Transverse colon (tissue), 4 donors: Measurements from ENCODE around the gene TCTN2.

Experiments used
- POLR2AphosphoS5 ChIP-seq, 3 donors: sonication (generic); formaldehyde crosslinking; IDR thresholded peaks; one replicate each; pipeline ENCODE4 v1.6.1; 2016; ENCODE audit warnings: antibody characterized with exemption in 3 of 3
- TF ChIP-seq, protein P1 (sequence below), 5 experiments: fragments of 200-600 bp in 3 of 5; fragments of 450-650 bp in 2 of 5; sonication (generic) in 3 of 5; IDR thresholded peaks; 1 replicate in 2 of 5; 2 replicates in 3 of 5; pipeline ENCODE4 v1.5.1; 2016 to 2017; ENCODE audit warnings: antibody characterized with exemption in 5 of 5, inconsistent platforms in 3 of 5, mild to moderate bottlenecking in 2 of 5, moderate library complexity in 1 of 5

DNA sequence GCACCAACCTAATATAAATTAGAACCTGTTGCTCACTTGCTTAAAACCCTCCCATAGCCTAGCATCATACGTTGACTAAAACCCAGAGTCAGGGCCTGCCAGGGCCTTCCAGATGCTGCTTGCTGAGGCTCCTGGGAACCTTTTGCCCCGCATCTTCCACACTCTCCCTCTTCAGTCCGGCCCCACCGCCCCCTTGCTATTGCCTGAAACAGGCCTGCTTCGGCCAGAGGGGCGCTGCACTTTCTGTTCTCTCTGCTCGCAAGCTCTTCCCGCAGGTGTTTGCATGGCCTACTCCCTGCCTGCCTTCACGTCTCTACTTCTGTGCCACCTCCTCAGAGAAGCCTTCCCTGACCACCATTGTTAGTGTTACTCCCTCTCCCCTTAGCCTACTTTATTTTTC is 13.7 kb upstream of the TCTN2 start:
- TF ChIP-seq, protein P1, sequence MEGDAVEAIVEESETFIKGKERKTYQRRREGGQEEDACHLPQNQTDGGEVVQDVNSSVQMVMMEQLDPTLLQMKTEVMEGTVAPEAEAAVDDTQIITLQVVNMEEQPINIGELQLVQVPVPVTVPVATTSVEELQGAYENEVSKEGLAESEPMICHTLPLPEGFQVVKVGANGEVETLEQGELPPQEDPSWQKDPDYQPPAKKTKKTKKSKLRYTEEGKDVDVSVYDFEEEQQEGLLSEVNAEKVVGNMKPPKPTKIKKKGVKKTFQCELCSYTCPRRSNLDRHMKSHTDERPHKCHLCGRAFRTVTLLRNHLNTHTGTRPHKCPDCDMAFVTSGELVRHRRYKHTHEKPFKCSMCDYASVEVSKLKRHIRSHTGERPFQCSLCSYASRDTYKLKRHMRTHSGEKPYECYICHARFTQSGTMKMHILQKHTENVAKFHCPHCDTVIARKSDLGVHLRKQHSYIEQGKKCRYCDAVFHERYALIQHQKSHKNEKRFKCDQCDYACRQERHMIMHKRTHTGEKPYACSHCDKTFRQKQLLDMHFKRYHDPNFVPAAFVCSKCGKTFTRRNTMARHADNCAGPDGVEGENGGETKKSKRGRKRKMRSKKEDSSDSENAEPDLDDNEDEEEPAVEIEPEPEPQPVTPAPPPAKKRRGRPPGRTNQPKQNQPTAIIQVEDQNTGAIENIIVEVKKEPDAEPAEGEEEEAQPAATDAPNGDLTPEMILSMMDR (IDR thresholded peaks at IDR 0.05) = no peak
- no peak for TF ChIP-seq POLR2AphosphoS5 (IDR thresholded peaks at IDR 0.05)
